Measurements from ENCODE around the gene MTERF4.

MTERF4 gene

GRCh38 chr2:241048149-241048948 lies 53.7 kb downstream of the MTERF4 start:
- DNase-seq: no peak

- no peak for DNase-seq
These were observed 54.7 kb downstream of the MTERF4 start for GRCh38 chr2:241047253-241048010.

Data from fibroblast of upper back skin (primary cell).